DOHH2 (cell line): ENCODE measurements around the gene RASA3.

ENCODE experiments used
- CTCF ChIP-seq: fragments of 200-600 bp; sonication (generic); IDR thresholded peaks from one replicate; pipeline ENCODE4 v1.5.1; 2014; ENCODE audit warnings: antibody characterized with exemption, mild to moderate bottlenecking, low read depth, low read length; ENCODE audit not compliant: poor library complexity, severe bottlenecking
- EZH2phosphoT487 ChIP-seq: fragments of 200-600 bp; sonication (generic); IDR thresholded peaks from 2 replicates; pipeline ENCODE4 v1.6.1; 2017; ENCODE audit warnings: borderline replicate concordance, mild to moderate bottlenecking, antibody characterized with exemption, low read length, moderate library complexity, mixed read lengths

- TF ChIP-seq CTCF (no peak), EZH2phosphoT487 (no peak)
Measured at GRCh38 chr13:114107686-114108081, 24.7 kb downstream of the RASA3 start.
